HL-60 (cell line): ENCODE data around the gene SHCBP1.
A peak's percentile ranks its signal among the peaks of the same experiment; 100 is the strongest.
"Not testable (repeated sequence)": the region's sequence is repeated elsewhere in the genome, so short reads cannot be mapped to it uniquely, and the experiment has no call there.

ENCODE experiments used
- DNase-seq, 2 experiments: peaks; one replicate each; pipeline ENCODE4 v3.0.0-alpha.2; 2010 to 2020; ENCODE audit warnings: low read depth in 1 of 2, low spot score in 1 of 2
- H3K27ac ChIP-seq: fragments of 250-450 bp; sonication (Bioruptor Pico); replicated peaks from 2 replicates; pipeline ENCODE4 v1.5.1; 2020; ENCODE audit warnings: mild to moderate bottlenecking, moderate library complexity
- H3K27me3 ChIP-seq: fragments of 250-450 bp; sonication (Bioruptor Pico); 2 replicates; pipeline ENCODE4 v1.5.1; 2021; ENCODE audit warnings: mild to moderate bottlenecking, moderate library complexity; ENCODE audit not compliant: insufficient read depth, poor library complexity, severe bottlenecking
- H3K4me3 ChIP-seq: replicated peaks from 2 replicates; pipeline ENCODE4 v1.5.1; 2011; ENCODE audit warnings: mild to moderate bottlenecking, control low read depth, low read length; ENCODE audit not compliant: insufficient read depth
- CTCF ChIP-seq: IDR thresholded peaks from one replicate; pipeline ENCODE4 v1.5.1; 2011; ENCODE audit warnings: low read length, control low read depth, inconsistent platforms; ENCODE audit not compliant: insufficient read depth
- GABPA ChIP-seq: IDR thresholded peaks from 2 replicates; pipeline ENCODE4 v1.6.1; 2012; ENCODE audit warnings: low read depth
- POLR2AphosphoS5 ChIP-seq: IDR thresholded peaks from 2 replicates; pipeline ENCODE4 v1.6.1; 2012; ENCODE audit warnings: low read depth
- REST ChIP-seq: IDR thresholded peaks from 2 replicates; pipeline ENCODE4 v1.6.1; 2012; ENCODE audit warnings: low read depth; ENCODE audit not compliant: insufficient replicate concordance
- SPI1 ChIP-seq: IDR thresholded peaks from 2 replicates; pipeline ENCODE4 v1.6.1; 2012; ENCODE audit warnings: low read depth, mild to moderate bottlenecking, borderline replicate concordance

The SHCBP1 gene

GRCh38 chr16:46629331-46630219, 8.4 kb upstream of the SHCBP1 start:
- no peak for TF ChIP-seq SPI1
- TF ChIP-seq CTCF, result peak; percentile 22
- Histone ChIP-seq H3K4me3 (no peak overlapping the region), H3K27ac (no peak overlapping the region), H3K27me3 (no peaks in the 10 kb centered on the region)
- peak in 1 of 2 experiments; percentile 18 for DNase-seq

- TF ChIP-seq GABPA (no peak), SPI1 (no peak), CTCF (no peak), POLR2AphosphoS5 (no peak), REST (no peak)
- DNase-seq, result no peak
- H3K27ac ChIP-seq, result no peak overlapping the region
- no peak overlapping the region for H3K4me3 ChIP-seq
- H3K27me3 ChIP-seq, result no peaks in the 10 kb centered on the region
These were observed 6.6 kb upstream of the SHCBP1 start for GRCh38 chr16:46627746-46628145.

- not testable (repeated sequence) for H3K27ac ChIP-seq, DNase-seq, H3K4me3 ChIP-seq, H3K27me3 ChIP-seq
These were observed 5.5 kb upstream of the SHCBP1 start for GRCh38 chr16:46626681-46627080.

- H3K4me3 ChIP-seq, DNase-seq, H3K27me3 ChIP-seq, H3K27ac ChIP-seq: not testable (repeated sequence)
These were observed 3.7 kb upstream of the SHCBP1 start for GRCh38 chr16:46624862-46625261.

- DNase-seq, H3K27ac ChIP-seq, H3K27me3 ChIP-seq, H3K4me3 ChIP-seq: not testable (repeated sequence)
These were observed 2.5 kb upstream of the SHCBP1 start for GRCh38 chr16:46623707-46624106.

GRCh38 chr16:46623246-46623645, 2.1 kb upstream of the SHCBP1 start:
- DNase-seq, result peak in 1 of 2 experiments; percentile 73
- peak; percentile 45; the same call in 1 of the 2 replicates for TF ChIP-seq SPI1
- H3K27ac ChIP-seq, result not testable (repeated sequence)

More at GRCh38 chr16:46623246-46623645, 2.1 kb upstream of the SHCBP1 start:
- H3K4me3 ChIP-seq, H3K27me3 ChIP-seq: not testable (repeated sequence)
